Lung (tissue), 12 donors: ENCODE data around the gene TAPBPL. TPM values are rescaled to one million over a fixed set of nuclear protein-coding genes. Genes with fewer than 3 reads are reported as not detected.

Experiments
- ATAC-seq: fragments of 200-7000 bp; cut with Tn5 transposase; one replicate; pipeline ENCODE4 v1.9.1; 2020; ENCODE audit warnings: moderate number of reproducible peaks; ENCODE audit not compliant: insufficient read depth, low FRiP score
- DNase-seq, 3 donors: peaks; one replicate each; pipeline ENCODE4 v3.0.0-alpha.2; 2013 to 2017
- H3K27ac ChIP-seq, 2 donors: one replicate each; pipeline ENCODE4 v1.5.1; 2013; ENCODE audit warnings: mild to moderate bottlenecking in 2 of 2, moderate library complexity in 2 of 2, control low read depth in 1 of 2, inconsistent platforms in 1 of 2, low read depth in 1 of 2, low read length in 1 of 2
- H3K27me3 ChIP-seq, 3 donors: one replicate each; pipeline ENCODE4 v1.5.1; 2013; ENCODE audit warnings: low read length in 2 of 3; ENCODE audit not compliant: control insufficient read depth in 3 of 3, insufficient read depth in 3 of 3
- H3K36me3 ChIP-seq, 4 donors: one replicate each; pipeline ENCODE4 v1.5.1; 2013; ENCODE audit warnings: low read length in 4 of 4, mild to moderate bottlenecking in 1 of 4, moderate library complexity in 1 of 4; ENCODE audit not compliant: control insufficient read depth in 4 of 4, insufficient read depth in 4 of 4
- H3K4me1 ChIP-seq, 5 donors: one replicate each; pipeline ENCODE4 v1.5.1; 2013; ENCODE audit warnings: low read length in 5 of 5, mild to moderate bottlenecking in 2 of 5, moderate library complexity in 1 of 5; ENCODE audit not compliant: control insufficient read depth in 5 of 5, insufficient read depth in 5 of 5
- H3K4me3 ChIP-seq: one replicate; pipeline ENCODE4 v1.5.1; 2013; ENCODE audit warnings: mild to moderate bottlenecking, control low read depth, moderate library complexity
- H3K9ac ChIP-seq, 2 donors: one replicate each; pipeline ENCODE4 v1.5.1; 2013; ENCODE audit warnings: low read length in 2 of 2, control low read depth in 1 of 2; ENCODE audit not compliant: insufficient read depth in 1 of 2
- H3K9me3 ChIP-seq, 4 donors: one replicate each; pipeline ENCODE4 v1.5.1; 2013; ENCODE audit warnings: low read length in 3 of 4, mild to moderate bottlenecking in 1 of 4, moderate library complexity in 1 of 4; ENCODE audit not compliant: control insufficient read depth in 4 of 4, insufficient read depth in 3 of 4
- CTCF ChIP-seq: IDR thresholded peaks from 2 replicates; pipeline ENCODE4 v1.5.1; 2012; ENCODE audit warnings: mild to moderate bottlenecking; ENCODE audit errors: control extremely low read depth, extremely low read depth
- WGBS, 2 donors: extraction: QIAGEN DNeasy Blood & Tissue Kit; methylation state at CpG; one replicate each; pipeline ENCODE4 v1.1.7; 2013; 5-methylcytosine and 5-hydroxymethylcytosine counted together
- polyA plus RNA-seq, 2 donors: library from polyadenylated mRNA; stranded (reverse); fragments of 200-250 nt; gene quantifications; one replicate each; pipeline ENCODE4 v1.2.1, GENCODE V29; 2013
- total RNA-seq, 2 donors: library from RNA; depleted of rRNA in 1 of 2; stranded (reverse); fragments of >200 nt in 1 of 2; gene quantifications; one replicate each; pipeline ENCODE4 v1.2.1, GENCODE V29; 2014 to 2021
- donor health status: control.
- donor health status: control.
- donor health status: Bipolar disorder and iron deficiency.
- donor health status: healthy.
- donor health status: DM: yes; HTN: yes; CAD: no.

Gene TAPBPL
- total and polyA plus RNA-seq, 4 donors, result 11.2 to 28.2 (median 27.1) TPM

GRCh38 chr12:6508087-6508486 is 56.2 kb downstream of the TAPBPL start:
- no peak overlapping the region for H3K9ac ChIP-seq
- H3K27ac ChIP-seq, result no peak overlapping the region
- H3K9me3 ChIP-seq, result no peaks in the 10 kb centered on the region
- H3K27me3 ChIP-seq, result no peaks in the 10 kb centered on the region
- peaks cover 9 to 29% (median 12%) of the 10 kb centered on the region in 4 donors for H3K36me3 ChIP-seq
- no peak overlapping the region for H3K4me3 ChIP-seq
- 83 to 89% methylated on average over 7 of the region's 7 CpGs for WGBS, 2 donors
- DNase-seq (no peak), ATAC-seq (no peak)
- H3K4me1 ChIP-seq, result no peaks in the 10 kb centered on the region
- no peak for TF ChIP-seq CTCF

Other genes starting within 250 kb of the TAPBPL start
- 1 to 10 TPM; 1.6 to 2.9 TPM for gene PLEKHG6, start 141.4 kb upstream of the TAPBPL start, total RNA-seq
- 1 to 10 TPM in 1 of 2 donors, under 1 TPM in 1; 0.74 to 2.9 TPM for gene PLEKHG6, start 141.4 kb upstream of the TAPBPL start, polyA plus RNA-seq
- 100 to 1,000 TPM; 175 to 184 TPM for gene TNFRSF1A, start 110.0 kb upstream of the TAPBPL start, total RNA-seq
- 100 to 1,000 TPM in 1 of 2 donors, 10 to 100 TPM in 1; 81.6 to 182 TPM for gene TNFRSF1A, start 110.0 kb upstream of the TAPBPL start, polyA plus RNA-seq
- gene SCNN1A, start 76.5 kb upstream of the TAPBPL start, total RNA-seq, result 100 to 1,000 TPM; 122 to 312 TPM
- gene SCNN1A, start 76.5 kb upstream of the TAPBPL start, polyA plus RNA-seq, result 100 to 1,000 TPM in 1 of 2 donors, 10 to 100 TPM in 1; 86.6 to 129 TPM
- gene LTBR, start 67.9 kb upstream of the TAPBPL start, total RNA-seq, result 100 to 1,000 TPM in 1 of 2 donors, 10 to 100 TPM in 1; 52.6 to 134 TPM
- 100 to 1,000 TPM; 111 to 134 TPM for gene LTBR, start 67.9 kb upstream of the TAPBPL start, polyA plus RNA-seq
- gene CD27, start 7.1 kb upstream of the TAPBPL start, total RNA-seq, result 1 to 10 TPM; 1.9 to 2.0 TPM
- 1 to 10 TPM; 1.5 to 3.1 TPM for gene CD27, start 7.1 kb upstream of the TAPBPL start, polyA plus RNA-seq
- gene VAMP1, start 18.6 kb downstream of the TAPBPL start, total RNA-seq, result 10 to 100 TPM in 1 of 2 donors, 1 to 10 TPM in 1; 7.5 to 14.1 TPM
- gene VAMP1, start 18.6 kb downstream of the TAPBPL start, polyA plus RNA-seq, result 1 to 10 TPM; 4.7 to 5.1 TPM
- gene MRPL51, start 41.2 kb downstream of the TAPBPL start, total RNA-seq, result 100 to 1,000 TPM in 1 of 2 donors, 10 to 100 TPM in 1; 34.5 to 123 TPM
- 100 to 1,000 TPM in 1 of 2 donors, 10 to 100 TPM in 1; 80.4 to 103 TPM for gene MRPL51, start 41.2 kb downstream of the TAPBPL start, polyA plus RNA-seq
- 10 to 100 TPM; 19.8 to 30.7 TPM for gene NCAPD2, start 42.1 kb downstream of the TAPBPL start, total RNA-seq
- gene NCAPD2, start 42.1 kb downstream of the TAPBPL start, polyA plus RNA-seq, result 10 to 100 TPM in 1 of 2 donors, 1 to 10 TPM in 1; 5.8 to 11.8 TPM
- gene GAPDH, start 82.5 kb downstream of the TAPBPL start, total RNA-seq, result 1,000 to 10,000 TPM in 1 of 2 donors, 100 to 1,000 TPM in 1; 843 to 1,983 TPM
- gene GAPDH, start 82.5 kb downstream of the TAPBPL start, polyA plus RNA-seq, result 1,000 to 10,000 TPM; 1,405 to 3,540 TPM
- gene IFFO1, start 104.0 kb downstream of the TAPBPL start, total RNA-seq, result 10 to 100 TPM; 10.0 to 25.1 TPM
- gene IFFO1, start 104.0 kb downstream of the TAPBPL start, polyA plus RNA-seq, result 10 to 100 TPM; 24.4 to 26.7 TPM
- 10 to 100 TPM in 1 of 2 donors, 1 to 10 TPM in 1; 7.9 to 36.0 TPM for gene NOP2, start 116.2 kb downstream of the TAPBPL start, total RNA-seq
- gene NOP2, start 116.2 kb downstream of the TAPBPL start, polyA plus RNA-seq, result 10 to 100 TPM; 30.7 to 37.6 TPM
- 100 to 1,000 TPM; 198 TPM for gene CHD4, start 155.3 kb downstream of the TAPBPL start, total RNA-seq
- 100 to 1,000 TPM in 1 of 2 donors, 10 to 100 TPM in 1; 82.0 to 182 TPM for gene CHD4, start 155.3 kb downstream of the TAPBPL start, polyA plus RNA-seq
- gene LPAR5, start 183.9 kb downstream of the TAPBPL start, total RNA-seq, result 1 to 10 TPM; 1.9 to 2.8 TPM
- 1 to 10 TPM in 1 of 2 donors, under 1 TPM in 1; 0.51 to 1.2 TPM for gene LPAR5, start 183.9 kb downstream of the TAPBPL start, polyA plus RNA-seq
- 1 to 10 TPM; 1.6 to 6.1 TPM for gene ACRBP, start 195.4 kb downstream of the TAPBPL start, total RNA-seq
- 1 to 10 TPM in 1 of 2 donors, under 1 TPM in 1; 0.93 to 8.7 TPM for gene ACRBP, start 195.4 kb downstream of the TAPBPL start, polyA plus RNA-seq
- gene ING4, start 211.1 kb downstream of the TAPBPL start, total RNA-seq, result 10 to 100 TPM; 22.4 to 74.3 TPM
- 10 to 100 TPM; 20.3 to 31.7 TPM for gene ING4, start 211.1 kb downstream of the TAPBPL start, polyA plus RNA-seq
- 10 to 100 TPM; 29.2 to 50.8 TPM for gene ZNF384, start 237.3 kb downstream of the TAPBPL start, total RNA-seq
- gene ZNF384, start 237.3 kb downstream of the TAPBPL start, polyA plus RNA-seq, result 10 to 100 TPM; 29.0 to 34.4 TPM
- gene PIANP, start 248.8 kb downstream of the TAPBPL start, total RNA-seq, result 1 to 10 TPM in 1 of 2 donors, under 1 TPM in 1; 0.25 to 1.4 TPM
- under 1 TPM; 0.23 to 0.37 TPM for gene PIANP, start 248.8 kb downstream of the TAPBPL start, polyA plus RNA-seq